HepG2 (cell line): Measurements from ENCODE around the gene PRADC1. TPM values are rescaled to one million over a fixed set of nuclear protein-coding genes. Genes with fewer than 3 reads are reported as not detected.

Experiments
- CENPX ChIP-seq: sonication (generic); formaldehyde crosslinking; IDR thresholded peaks from 2 replicates; pipeline ENCODE4 v1.9.0; 2021; ENCODE audit warnings: mild to moderate bottlenecking, missing genetic modification reagents, moderate library complexity
- CHD4 ChIP-seq: fragments of 200-600 bp; sonication (generic); IDR thresholded peaks from 2 replicates; pipeline ENCODE4 v1.7.0; 2017; ENCODE audit warnings: mild to moderate bottlenecking, low read length, borderline replicate concordance
- HNRNPH1 ChIP-seq: fragments of 200-400 bp; formaldehyde crosslinking; optimal IDR thresholded peaks from 2 replicates; pipeline ENCODE3; 2017; ENCODE audit warnings: mild to moderate bottlenecking, low read depth, low read length
- NCOA1 ChIP-seq: sonication (generic); formaldehyde crosslinking; IDR thresholded peaks from 2 replicates; pipeline ENCODE4 v1.9.0; 2021; ENCODE audit warnings: missing genetic modification reagents
- NONO ChIP-seq, 2 experiments: fragments of 450-650 bp in 1 of 2; sonication (generic) in 1 of 2; formaldehyde crosslinking in 1 of 2; IDR thresholded peaks in 1 of 2; conservative IDR thresholded peaks in 1 of 2; 2 replicates each; pipeline versions ENCODE4 v1.6.1 to v1.8.0; 2017 to 2022; ENCODE audit warnings: mild to moderate bottlenecking in 1 of 2, missing genetic modification reagents in 1 of 2, moderate library complexity in 1 of 2
- RBAK ChIP-seq: sonication (generic); formaldehyde crosslinking; IDR thresholded peaks from 2 replicates; pipeline ENCODE4 v1.5.1; 2020; ENCODE audit warnings: mild to moderate bottlenecking, missing genetic modification reagents
- SRF ChIP-seq: IDR thresholded peaks from 2 replicates; pipeline ENCODE4 v1.6.1; 2011; ENCODE audit warnings: mild to moderate bottlenecking, low read depth, low read length, moderate library complexity
- SUZ12 ChIP-seq: fragments of 150-350 bp; IDR thresholded peaks from 2 replicates; pipeline ENCODE4 v1.6.1; 2014; ENCODE audit warnings: low read depth, low read length
- ZFP36L1 ChIP-seq: sonication (generic); formaldehyde crosslinking; IDR thresholded peaks from 2 replicates; pipeline ENCODE4 v1.8.0; 2022; ENCODE audit warnings: mild to moderate bottlenecking, missing genetic modification reagents, moderate library complexity
- ZNF224 ChIP-seq: sonication (generic); formaldehyde crosslinking; IDR thresholded peaks from 2 replicates; pipeline ENCODE4 v1.5.0; 2020; ENCODE audit warnings: mild to moderate bottlenecking, missing genetic modification reagents
- ZNF333 ChIP-seq: sonication (generic); formaldehyde crosslinking; IDR thresholded peaks from 2 replicates; pipeline ENCODE4 v1.4.0; 2020; ENCODE audit warnings: mild to moderate bottlenecking, missing genetic modification reagents, borderline replicate concordance
- ZNF468 ChIP-seq: sonication (generic); formaldehyde crosslinking; IDR thresholded peaks from 2 replicates; pipeline ENCODE4 v1.8.0; 2022; ENCODE audit warnings: mild to moderate bottlenecking, moderate library complexity, missing genetic modification reagents
- ZNF713 ChIP-seq: sonication (generic); formaldehyde crosslinking; IDR thresholded peaks from 2 replicates; pipeline ENCODE4 v1.4.0; 2020; ENCODE audit warnings: mild to moderate bottlenecking, missing genetic modification reagents
- polyA plus RNA-seq, 8 experiments: library from polyadenylated mRNA; depleted of rRNA in 3 of 8; stranded (reverse) in 7 of 8; unstranded in 1 of 8; fragments of >200 nt; fragmentation: Illumina TruSeq in 4 of 8; extraction: Trizol in 4 of 8; gene quantifications; 2 replicates each; pipeline versions ENCODE4 v1.2.1 to v1.2.3, GENCODE V29; 2011 to 2016; ENCODE audit warnings: low read depth in 4 of 8, missing spikeins in 1 of 8, mixed read lengths in 1 of 8; ENCODE audit not compliant: insufficient read depth in 1 of 8
- total RNA-seq, 5 experiments: library from RNA; depleted of rRNA; stranded (reverse); fragments of >200 nt; fragmentation: Illumina TruSeq; extraction: Trizol; gene quantifications; 2 replicates each; pipeline ENCODE4 v1.2.3, GENCODE V29; 2016; ENCODE audit warnings: low read depth in 1 of 5
- TF ChIP-seq, protein P1 (sequence below): sonication (generic); formaldehyde crosslinking; IDR thresholded peaks from 2 replicates; pipeline ENCODE4 v1.5.0; 2020; ENCODE audit warnings: mild to moderate bottlenecking, missing genetic modification reagents
- TF ChIP-seq, protein P2 (sequence below): sonication (generic); formaldehyde crosslinking; IDR thresholded peaks from 2 replicates; pipeline ENCODE4 v1.4.0; 2020; ENCODE audit warnings: mild to moderate bottlenecking, missing genetic modification reagents
- TF ChIP-seq, protein P3 (sequence below): IDR thresholded peaks from 2 replicates; pipeline ENCODE4 v1.6.1; 2016; ENCODE audit warnings: low read depth, missing genetic modification reagents, missing compliant biosample characterization
- TF ChIP-seq, protein P4 (sequence below): sonication (generic); formaldehyde crosslinking; conservative IDR thresholded peaks from 2 replicates; pipeline ENCODE4 v1.4.0; 2020; ENCODE audit warnings: missing genetic modification reagents

PRADC1 gene
- total and polyA plus RNA-seq, 2 of the 13 experiments (the other 11 are each of a cell fraction or from before 2014, with no cell fraction given) = 12.1 to 37.2 TPM

DNA sequence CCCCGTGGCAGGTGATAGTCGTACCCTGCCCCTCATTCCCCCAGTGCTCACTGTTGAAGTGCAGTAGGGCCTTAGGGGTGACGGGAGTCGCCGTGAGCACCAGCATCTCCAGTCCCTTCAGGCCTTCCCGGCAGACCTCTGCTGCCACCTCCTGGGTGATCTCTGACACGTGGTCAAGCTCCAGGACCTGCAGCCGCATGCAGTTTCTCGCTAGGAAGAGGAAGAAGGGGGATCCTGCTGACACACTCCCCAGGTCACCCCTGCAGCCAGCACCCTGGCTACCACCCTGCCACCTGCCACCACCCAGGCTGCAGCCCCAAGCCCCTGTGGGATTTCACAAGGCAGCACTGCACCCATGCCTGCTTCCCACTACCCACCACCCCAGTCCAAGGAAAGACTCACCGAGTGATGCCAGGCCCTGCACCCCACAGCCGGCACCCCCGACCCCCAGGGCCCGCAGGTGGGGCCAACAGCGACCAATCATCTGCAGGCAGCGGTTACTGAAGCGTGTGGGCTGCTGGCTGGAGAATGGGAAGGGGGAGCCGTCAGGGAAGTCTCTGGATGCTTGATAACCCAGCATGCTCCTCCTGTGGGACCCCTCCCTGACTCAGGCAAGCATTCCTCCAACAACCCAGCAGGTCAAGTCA lies 27.4 kb upstream of the PRADC1 start (continued):
- TF ChIP-seq ZNF333 (CRISPR knock-in tag) (no peak), SRF (no peak), NONO (IDR thresholded peaks at IDR 0.05) (no peak), NONO (CRISPR knock-in tag; conservative IDR thresholded peaks at IDR 0.05) (no peak), SUZ12 (no peak), CENPX (CRISPR knock-in tag) (no peak), NCOA1 (0 out of 2 replicates have a peak, but pooled peaks have one; percentile 51), ZNF224 (CRISPR knock-in tag) (no peak), ZFP36L1 (no peak), CHD4 (no peak), ZNF468 (CRISPR knock-in tag) (no peak), HNRNPH1 (no peak), RBAK (no peak), ZNF713 (CRISPR knock-in tag) (no peak)
- TF ChIP-seq, protein P1, sequence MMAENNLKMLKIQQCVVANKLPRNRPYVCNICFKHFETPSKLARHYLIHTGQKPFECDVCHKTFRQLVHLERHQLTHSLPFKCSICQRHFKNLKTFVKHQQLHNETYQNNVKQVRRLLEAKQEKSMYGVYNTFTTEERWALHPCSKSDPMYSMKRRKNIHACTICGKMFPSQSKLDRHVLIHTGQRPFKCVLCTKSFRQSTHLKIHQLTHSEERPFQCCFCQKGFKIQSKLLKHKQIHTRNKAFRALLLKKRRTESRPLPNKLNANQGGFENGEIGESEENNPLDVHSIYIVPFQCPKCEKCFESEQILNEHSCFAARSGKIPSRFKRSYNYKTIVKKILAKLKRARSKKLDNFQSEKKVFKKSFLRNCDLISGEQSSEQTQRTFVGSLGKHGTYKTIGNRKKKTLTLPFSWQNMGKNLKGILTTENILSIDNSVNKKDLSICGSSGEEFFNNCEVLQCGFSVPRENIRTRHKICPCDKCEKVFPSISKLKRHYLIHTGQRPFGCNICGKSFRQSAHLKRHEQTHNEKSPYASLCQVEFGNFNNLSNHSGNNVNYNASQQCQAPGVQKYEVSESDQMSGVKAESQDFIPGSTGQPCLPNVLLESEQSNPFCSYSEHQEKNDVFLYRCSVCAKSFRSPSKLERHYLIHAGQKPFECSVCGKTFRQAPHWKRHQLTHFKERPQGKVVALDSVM (CRISPR knock-in tag) = no peak
- TF ChIP-seq, protein P2, sequence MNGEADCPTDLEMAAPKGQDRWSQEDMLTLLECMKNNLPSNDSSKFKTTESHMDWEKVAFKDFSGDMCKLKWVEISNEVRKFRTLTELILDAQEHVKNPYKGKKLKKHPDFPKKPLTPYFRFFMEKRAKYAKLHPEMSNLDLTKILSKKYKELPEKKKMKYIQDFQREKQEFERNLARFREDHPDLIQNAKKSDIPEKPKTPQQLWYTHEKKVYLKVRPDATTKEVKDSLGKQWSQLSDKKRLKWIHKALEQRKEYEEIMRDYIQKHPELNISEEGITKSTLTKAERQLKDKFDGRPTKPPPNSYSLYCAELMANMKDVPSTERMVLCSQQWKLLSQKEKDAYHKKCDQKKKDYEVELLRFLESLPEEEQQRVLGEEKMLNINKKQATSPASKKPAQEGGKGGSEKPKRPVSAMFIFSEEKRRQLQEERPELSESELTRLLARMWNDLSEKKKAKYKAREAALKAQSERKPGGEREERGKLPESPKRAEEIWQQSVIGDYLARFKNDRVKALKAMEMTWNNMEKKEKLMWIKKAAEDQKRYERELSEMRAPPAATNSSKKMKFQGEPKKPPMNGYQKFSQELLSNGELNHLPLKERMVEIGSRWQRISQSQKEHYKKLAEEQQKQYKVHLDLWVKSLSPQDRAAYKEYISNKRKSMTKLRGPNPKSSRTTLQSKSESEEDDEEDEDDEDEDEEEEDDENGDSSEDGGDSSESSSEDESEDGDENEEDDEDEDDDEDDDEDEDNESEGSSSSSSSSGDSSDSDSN = peak; percentile 37; the same call in 1 of the 2 replicates
- TF ChIP-seq, protein P3, sequence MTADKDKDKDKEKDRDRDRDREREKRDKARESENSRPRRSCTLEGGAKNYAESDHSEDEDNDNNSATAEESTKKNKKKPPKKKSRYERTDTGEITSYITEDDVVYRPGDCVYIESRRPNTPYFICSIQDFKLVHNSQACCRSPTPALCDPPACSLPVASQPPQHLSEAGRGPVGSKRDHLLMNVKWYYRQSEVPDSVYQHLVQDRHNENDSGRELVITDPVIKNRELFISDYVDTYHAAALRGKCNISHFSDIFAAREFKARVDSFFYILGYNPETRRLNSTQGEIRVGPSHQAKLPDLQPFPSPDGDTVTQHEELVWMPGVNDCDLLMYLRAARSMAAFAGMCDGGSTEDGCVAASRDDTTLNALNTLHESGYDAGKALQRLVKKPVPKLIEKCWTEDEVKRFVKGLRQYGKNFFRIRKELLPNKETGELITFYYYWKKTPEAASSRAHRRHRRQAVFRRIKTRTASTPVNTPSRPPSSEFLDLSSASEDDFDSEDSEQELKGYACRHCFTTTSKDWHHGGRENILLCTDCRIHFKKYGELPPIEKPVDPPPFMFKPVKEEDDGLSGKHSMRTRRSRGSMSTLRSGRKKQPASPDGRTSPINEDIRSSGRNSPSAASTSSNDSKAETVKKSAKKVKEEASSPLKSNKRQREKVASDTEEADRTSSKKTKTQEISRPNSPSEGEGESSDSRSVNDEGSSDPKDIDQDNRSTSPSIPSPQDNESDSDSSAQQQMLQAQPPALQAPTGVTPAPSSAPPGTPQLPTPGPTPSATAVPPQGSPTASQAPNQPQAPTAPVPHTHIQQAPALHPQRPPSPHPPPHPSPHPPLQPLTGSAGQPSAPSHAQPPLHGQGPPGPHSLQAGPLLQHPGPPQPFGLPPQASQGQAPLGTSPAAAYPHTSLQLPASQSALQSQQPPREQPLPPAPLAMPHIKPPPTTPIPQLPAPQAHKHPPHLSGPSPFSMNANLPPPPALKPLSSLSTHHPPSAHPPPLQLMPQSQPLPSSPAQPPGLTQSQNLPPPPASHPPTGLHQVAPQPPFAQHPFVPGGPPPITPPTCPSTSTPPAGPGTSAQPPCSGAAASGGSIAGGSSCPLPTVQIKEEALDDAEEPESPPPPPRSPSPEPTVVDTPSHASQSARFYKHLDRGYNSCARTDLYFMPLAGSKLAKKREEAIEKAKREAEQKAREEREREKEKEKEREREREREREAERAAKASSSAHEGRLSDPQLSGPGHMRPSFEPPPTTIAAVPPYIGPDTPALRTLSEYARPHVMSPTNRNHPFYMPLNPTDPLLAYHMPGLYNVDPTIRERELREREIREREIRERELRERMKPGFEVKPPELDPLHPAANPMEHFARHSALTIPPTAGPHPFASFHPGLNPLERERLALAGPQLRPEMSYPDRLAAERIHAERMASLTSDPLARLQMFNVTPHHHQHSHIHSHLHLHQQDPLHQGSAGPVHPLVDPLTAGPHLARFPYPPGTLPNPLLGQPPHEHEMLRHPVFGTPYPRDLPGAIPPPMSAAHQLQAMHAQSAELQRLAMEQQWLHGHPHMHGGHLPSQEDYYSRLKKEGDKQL (CRISPR knock-in tag) = no peak
- TF ChIP-seq, protein P4, sequence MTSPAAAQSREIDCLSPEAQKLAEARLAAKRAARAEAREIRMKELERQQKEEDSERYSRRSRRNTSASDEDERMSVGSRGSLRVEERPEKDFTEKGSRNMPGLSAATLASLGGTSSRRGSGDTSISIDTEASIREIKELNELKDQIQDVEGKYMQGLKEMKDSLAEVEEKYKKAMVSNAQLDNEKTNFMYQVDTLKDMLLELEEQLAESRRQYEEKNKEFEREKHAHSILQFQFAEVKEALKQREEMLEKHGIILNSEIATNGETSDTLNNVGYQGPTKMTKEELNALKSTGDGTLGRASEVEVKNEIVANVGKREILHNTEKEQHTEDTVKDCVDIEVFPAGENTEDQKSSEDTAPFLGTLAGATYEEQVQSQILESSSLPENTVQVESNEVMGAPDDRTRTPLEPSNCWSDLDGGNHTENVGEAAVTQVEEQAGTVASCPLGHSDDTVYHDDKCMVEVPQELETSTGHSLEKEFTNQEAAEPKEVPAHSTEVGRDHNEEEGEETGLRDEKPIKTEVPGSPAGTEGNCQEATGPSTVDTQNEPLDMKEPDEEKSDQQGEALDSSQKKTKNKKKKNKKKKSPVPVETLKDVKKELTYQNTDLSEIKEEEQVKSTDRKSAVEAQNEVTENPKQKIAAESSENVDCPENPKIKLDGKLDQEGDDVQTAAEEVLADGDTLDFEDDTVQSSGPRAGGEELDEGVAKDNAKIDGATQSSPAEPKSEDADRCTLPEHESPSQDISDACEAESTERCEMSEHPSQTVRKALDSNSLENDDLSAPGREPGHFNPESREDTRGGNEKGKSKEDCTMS = no peak
